ENCODE measurements around the gene CABLES1. TPM values are rescaled to one million over a fixed set of nuclear protein-coding genes. Genes with fewer than 3 reads are reported as not detected.

Gene CABLES1
- total RNA-seq, 4 donors from 2014 or later = 1.5 to 11.9 (median 6.1) TPM

DNA sequence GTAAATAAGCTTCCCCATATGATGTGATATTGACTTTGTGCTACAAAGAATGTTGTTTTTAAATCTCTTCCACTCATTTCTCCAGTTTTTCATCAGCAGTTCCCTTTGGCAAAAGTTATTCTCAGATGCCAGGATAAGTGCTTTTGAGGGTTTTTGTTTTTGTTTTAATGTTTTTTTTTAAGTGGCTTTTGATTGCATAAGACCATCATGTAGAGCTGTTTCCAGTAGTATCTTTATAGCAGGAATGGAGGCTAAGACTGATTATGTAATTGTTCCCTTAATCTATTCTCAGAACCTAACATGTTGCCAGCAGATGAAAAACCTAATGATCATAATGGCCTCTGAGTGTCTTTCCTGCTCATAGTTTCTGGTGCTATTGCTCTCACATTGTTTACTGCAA, 77.9 kb downstream of the CABLES1 start:
- Histone ChIP-seq H3K27ac (no peak overlapping the region), H3K4me3 (no peak overlapping the region), H3K4me1 (no peaks in the 10 kb centered on the region), H3K36me3 (no peaks in the 10 kb centered on the region), H3K9me3 (no peaks in the 10 kb centered on the region), H3K27me3 (no peaks in the 10 kb centered on the region)
- TF ChIP-seq POLR2AphosphoS5 (IDR thresholded peaks at IDR 0.05) = no peak
- TF ChIP-seq, protein P1, sequence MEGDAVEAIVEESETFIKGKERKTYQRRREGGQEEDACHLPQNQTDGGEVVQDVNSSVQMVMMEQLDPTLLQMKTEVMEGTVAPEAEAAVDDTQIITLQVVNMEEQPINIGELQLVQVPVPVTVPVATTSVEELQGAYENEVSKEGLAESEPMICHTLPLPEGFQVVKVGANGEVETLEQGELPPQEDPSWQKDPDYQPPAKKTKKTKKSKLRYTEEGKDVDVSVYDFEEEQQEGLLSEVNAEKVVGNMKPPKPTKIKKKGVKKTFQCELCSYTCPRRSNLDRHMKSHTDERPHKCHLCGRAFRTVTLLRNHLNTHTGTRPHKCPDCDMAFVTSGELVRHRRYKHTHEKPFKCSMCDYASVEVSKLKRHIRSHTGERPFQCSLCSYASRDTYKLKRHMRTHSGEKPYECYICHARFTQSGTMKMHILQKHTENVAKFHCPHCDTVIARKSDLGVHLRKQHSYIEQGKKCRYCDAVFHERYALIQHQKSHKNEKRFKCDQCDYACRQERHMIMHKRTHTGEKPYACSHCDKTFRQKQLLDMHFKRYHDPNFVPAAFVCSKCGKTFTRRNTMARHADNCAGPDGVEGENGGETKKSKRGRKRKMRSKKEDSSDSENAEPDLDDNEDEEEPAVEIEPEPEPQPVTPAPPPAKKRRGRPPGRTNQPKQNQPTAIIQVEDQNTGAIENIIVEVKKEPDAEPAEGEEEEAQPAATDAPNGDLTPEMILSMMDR (IDR thresholded peaks at IDR 0.05) = no peak
- no peak for TF ChIP-seq EP300 (IDR thresholded peaks at IDR 0.05; ENCODE audit: low read depth)
- TF ChIP-seq POLR2A (IDR thresholded peaks at IDR 0.05) = no peak
- intact Hi-C loops (cut with DNase I; ENCODE audit: low total_unique reads) = no loop called here
- in situ Hi-C loops (cut with MboI; ENCODE audit: low pct_ligation_motif_present in 1 of 4, low pct_unique_long_range_greater_than_20kb in 1 of 4, low sequenced_read_pairs in 3 of 4) = no loop called here
- DNase-seq = no peak

DNA sequence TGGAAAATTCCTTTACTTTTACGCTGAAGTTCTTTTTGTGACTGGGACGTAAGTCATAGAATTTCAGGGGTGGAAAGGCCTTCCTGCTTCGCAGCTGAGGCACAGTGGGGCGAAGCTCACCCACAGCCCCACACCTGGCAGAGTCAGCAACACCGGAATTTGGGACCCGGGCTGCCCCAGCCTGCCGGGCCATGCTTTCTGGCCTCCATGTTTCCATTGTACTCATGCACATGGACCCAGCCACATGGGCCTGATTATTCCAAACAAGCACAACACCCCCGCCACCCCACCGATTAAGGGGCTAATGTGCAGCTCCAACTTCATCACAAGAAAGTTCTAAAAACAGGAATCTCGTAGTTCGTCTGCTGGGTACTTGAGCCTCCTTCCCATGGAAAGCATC, 82.5 kb downstream of the CABLES1 start:
- H3K27ac ChIP-seq = no peak overlapping the region
- TF ChIP-seq, protein P1 (IDR thresholded peaks at IDR 0.05) = no peak
- no peak for TF ChIP-seq POLR2A (IDR thresholded peaks at IDR 0.05)
- no peak for TF ChIP-seq EP300 (IDR thresholded peaks at IDR 0.05; ENCODE audit: low read depth)
- no peak for TF ChIP-seq POLR2AphosphoS5 (IDR thresholded peaks at IDR 0.05)
- no peaks in the 10 kb centered on the region for H3K4me1 ChIP-seq
- no peaks in the 10 kb centered on the region for H3K9me3 ChIP-seq
- no peaks in the 10 kb centered on the region for H3K27me3 ChIP-seq
- in situ Hi-C loops (cut with MboI; ENCODE audit: low pct_ligation_motif_present in 1 of 4, low pct_unique_long_range_greater_than_20kb in 1 of 4, low sequenced_read_pairs in 3 of 4) (no loop called here), intact Hi-C loops (cut with DNase I; ENCODE audit: low total_unique reads) (no loop called here)
- H3K36me3 ChIP-seq = no peaks in the 10 kb centered on the region
- H3K4me3 ChIP-seq = no peak overlapping the region
- no peak for DNase-seq
- 80 to 96% methylated on average over 2 to 11 of the region's 11 CpGs for WGBS, 2 donors (ENCODE audit: low coverage in 1 of 2)

DNA sequence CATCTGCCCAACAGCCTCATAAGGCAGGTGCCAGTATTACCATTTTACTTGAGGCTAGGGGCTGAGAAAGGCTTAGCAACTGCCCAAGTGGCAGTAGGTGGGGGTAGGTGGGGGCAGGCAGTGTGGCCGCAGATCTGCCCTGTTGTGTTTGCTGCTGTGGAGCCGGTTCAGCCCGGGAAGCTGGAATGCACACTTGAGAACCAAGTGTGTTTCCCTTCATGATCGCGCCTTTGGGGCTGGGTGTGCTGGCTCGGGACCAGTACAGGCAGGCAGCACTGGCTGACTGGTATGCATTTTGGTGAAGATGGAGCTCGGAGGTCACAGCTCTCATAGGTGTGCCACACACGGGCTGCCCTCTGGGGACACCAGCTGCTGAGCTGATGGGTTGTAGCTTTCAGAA, 85.1 kb downstream of the CABLES1 start:
- intact Hi-C loops (cut with DNase I; ENCODE audit: low total_unique reads) = no loop called here
- DNase-seq = no peak
- 86 to 100% methylated on average over 1 to 8 of the region's 8 CpGs for WGBS, 2 donors (ENCODE audit: low coverage in 1 of 2)
- in situ Hi-C loops (cut with MboI; ENCODE audit: low pct_ligation_motif_present in 1 of 4, low pct_unique_long_range_greater_than_20kb in 1 of 4, low sequenced_read_pairs in 3 of 4) = no loop called here
- Histone ChIP-seq H3K27ac (no peak overlapping the region), H3K9me3 (no peaks in the 10 kb centered on the region), H3K36me3 (no peaks in the 10 kb centered on the region), H3K4me3 (no peak overlapping the region), H3K4me1 (peaks cover 0 to 8% (median 4%) of the 10 kb centered on the region in 4 donors), H3K27me3 (no peaks in the 10 kb centered on the region)
- TF ChIP-seq POLR2AphosphoS5 (IDR thresholded peaks at IDR 0.05) (no peak), POLR2A (IDR thresholded peaks at IDR 0.05) (no peak), EP300 (IDR thresholded peaks at IDR 0.05; ENCODE audit: low read depth) (no peak)
- TF ChIP-seq, protein P1 (IDR thresholded peaks at IDR 0.05) = no peak

DNA sequence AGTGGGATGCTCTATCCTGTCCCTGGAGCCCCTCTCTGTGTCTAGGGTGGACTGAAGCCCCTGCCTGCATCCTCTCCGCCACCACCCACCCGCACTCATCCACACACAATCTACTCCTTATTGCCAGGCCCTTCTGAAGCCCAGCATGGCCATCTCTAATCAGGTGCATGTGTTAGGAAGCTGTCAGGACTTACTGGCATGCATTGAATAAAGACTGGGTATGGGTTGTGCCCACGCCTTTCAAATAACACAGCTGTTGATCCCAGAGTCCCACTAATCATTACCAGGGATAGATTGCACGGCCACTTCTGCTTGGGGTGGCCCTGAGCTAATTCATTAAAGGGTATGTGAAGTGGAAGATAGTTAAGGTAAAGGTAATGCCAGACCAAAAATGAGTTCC, 88.4 kb downstream of the CABLES1 start:
- H3K9me3 ChIP-seq = no peaks in the 10 kb centered on the region
- no peak overlapping the region for H3K4me3 ChIP-seq
- no peaks in the 10 kb centered on the region for H3K36me3 ChIP-seq
- H3K27ac ChIP-seq = no peak overlapping the region
- TF ChIP-seq EP300 (IDR thresholded peaks at IDR 0.05; ENCODE audit: low read depth) (no peak), POLR2A (IDR thresholded peaks at IDR 0.05) (no peak), POLR2AphosphoS5 (IDR thresholded peaks at IDR 0.05) (no peak)
- TF ChIP-seq, protein P1 (IDR thresholded peaks at IDR 0.05) = no peak
- intact Hi-C loops (cut with DNase I; ENCODE audit: low total_unique reads) = no loop called here
- in situ Hi-C loops (cut with MboI; ENCODE audit: low pct_ligation_motif_present in 1 of 4, low pct_unique_long_range_greater_than_20kb in 1 of 4, low sequenced_read_pairs in 3 of 4) = no loop called here
- no peaks in the 10 kb centered on the region for H3K27me3 ChIP-seq
- 88 to 100% methylated on average over 1 to 4 of the region's 4 CpGs for WGBS, 2 donors (ENCODE audit: low coverage in 1 of 2)
- DNase-seq = no peak
- peaks cover 8 to 37% (median 17%) of the 10 kb centered on the region in 4 donors for H3K4me1 ChIP-seq

Data from transverse colon (tissue), 4 donors.